ENCODE results near the gene FHOD3. TPM values are rescaled to one million over a fixed set of nuclear protein-coding genes. Genes with fewer than 3 reads are reported as not detected.

Gene FHOD3
- total RNA-seq, 2 donors from 2014 or later, result 66.0 to 114 TPM

DNA sequence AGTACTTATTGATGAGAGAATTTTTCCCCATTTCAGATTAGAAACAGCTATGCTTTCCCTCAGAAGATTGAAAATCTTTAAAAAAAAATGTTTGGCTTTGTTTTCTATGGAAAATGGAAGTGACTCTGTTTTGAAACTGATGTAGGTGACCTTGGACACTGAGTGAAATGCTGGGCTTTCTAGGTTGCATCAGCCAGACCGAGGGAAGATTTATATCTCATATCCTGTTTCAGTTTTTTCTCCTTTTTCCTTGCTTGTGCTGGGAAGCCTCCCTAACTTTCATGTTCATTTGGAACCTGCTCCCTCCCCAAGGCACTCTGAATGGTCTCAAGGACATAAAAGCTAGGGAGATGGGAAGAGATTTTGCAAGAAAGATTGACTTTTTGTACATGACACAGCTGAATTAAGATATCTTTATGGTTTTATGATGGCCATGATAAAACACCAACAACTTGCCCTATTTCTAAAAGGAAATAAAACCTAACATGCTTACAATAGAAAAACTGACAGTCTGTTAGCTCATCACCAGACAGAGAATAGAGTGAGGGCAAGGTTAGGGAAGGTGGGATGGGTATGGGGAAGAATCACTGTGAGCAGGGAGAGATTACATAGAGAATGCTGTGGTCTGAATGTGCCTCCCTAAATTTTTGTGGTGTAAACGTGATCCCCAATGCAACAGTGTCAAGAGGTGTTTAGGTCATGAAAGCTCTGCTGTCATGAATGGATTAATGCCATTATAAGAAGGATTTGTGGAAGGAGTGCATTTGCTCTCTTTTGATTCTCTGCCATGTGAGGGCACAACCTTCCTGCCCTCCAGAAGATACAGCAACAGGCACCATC is 281.6 kb downstream of the FHOD3 start:
- H3K9me3 ChIP-seq, result no peaks in the 10 kb centered on the region
- TF ChIP-seq, protein P1, sequence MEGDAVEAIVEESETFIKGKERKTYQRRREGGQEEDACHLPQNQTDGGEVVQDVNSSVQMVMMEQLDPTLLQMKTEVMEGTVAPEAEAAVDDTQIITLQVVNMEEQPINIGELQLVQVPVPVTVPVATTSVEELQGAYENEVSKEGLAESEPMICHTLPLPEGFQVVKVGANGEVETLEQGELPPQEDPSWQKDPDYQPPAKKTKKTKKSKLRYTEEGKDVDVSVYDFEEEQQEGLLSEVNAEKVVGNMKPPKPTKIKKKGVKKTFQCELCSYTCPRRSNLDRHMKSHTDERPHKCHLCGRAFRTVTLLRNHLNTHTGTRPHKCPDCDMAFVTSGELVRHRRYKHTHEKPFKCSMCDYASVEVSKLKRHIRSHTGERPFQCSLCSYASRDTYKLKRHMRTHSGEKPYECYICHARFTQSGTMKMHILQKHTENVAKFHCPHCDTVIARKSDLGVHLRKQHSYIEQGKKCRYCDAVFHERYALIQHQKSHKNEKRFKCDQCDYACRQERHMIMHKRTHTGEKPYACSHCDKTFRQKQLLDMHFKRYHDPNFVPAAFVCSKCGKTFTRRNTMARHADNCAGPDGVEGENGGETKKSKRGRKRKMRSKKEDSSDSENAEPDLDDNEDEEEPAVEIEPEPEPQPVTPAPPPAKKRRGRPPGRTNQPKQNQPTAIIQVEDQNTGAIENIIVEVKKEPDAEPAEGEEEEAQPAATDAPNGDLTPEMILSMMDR (IDR thresholded peaks at IDR 0.05), result no peak
- no peak for DNase-seq (ENCODE audit: low spot score)
- no peaks in the 10 kb centered on the region for H3K36me3 ChIP-seq
- peak overlapping the region in 1 of 2 donors; percentile 80 for H3K27ac ChIP-seq
- H3K27me3 ChIP-seq, result no peaks in the 10 kb centered on the region
- H3K4me3 ChIP-seq, result no peak overlapping the region
- H3K4me1 ChIP-seq, result peaks cover 0 to 13% of the 10 kb centered on the region in 2 donors

DNA sequence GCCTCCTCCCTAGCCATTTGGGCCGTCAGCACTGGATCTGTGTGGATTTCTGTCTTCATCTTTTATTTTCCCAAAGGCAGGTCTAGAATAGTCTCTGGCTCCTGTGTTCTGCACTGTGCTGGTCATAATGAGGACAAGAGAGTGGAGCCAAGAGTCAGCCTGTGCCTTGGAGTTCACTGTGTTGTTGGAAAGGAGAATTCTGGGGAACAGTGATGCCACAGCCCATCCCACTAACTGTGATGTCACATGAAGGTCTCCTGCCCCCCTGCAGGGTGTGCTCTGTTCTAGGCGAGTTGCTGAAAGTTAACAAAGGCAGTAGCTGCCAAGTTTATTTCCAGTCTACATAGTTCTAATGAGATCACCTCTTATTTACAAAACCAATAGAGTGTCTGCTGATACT is 282.8 kb downstream of the FHOD3 start:
- peak overlapping the region; percentile 64 to 80 for H3K27ac ChIP-seq
- H3K9me3 ChIP-seq, result no peaks in the 10 kb centered on the region
- DNase-seq (ENCODE audit: low spot score), result peak; percentile 64
- TF ChIP-seq, protein P1 (IDR thresholded peaks at IDR 0.05), result no peak
- H3K27me3 ChIP-seq, result no peaks in the 10 kb centered on the region
- no peak overlapping the region for H3K4me3 ChIP-seq
- no peaks in the 10 kb centered on the region for H3K36me3 ChIP-seq
- H3K4me1 ChIP-seq, result peaks cover 0 to 13% of the 10 kb centered on the region in 2 donors

DNA sequence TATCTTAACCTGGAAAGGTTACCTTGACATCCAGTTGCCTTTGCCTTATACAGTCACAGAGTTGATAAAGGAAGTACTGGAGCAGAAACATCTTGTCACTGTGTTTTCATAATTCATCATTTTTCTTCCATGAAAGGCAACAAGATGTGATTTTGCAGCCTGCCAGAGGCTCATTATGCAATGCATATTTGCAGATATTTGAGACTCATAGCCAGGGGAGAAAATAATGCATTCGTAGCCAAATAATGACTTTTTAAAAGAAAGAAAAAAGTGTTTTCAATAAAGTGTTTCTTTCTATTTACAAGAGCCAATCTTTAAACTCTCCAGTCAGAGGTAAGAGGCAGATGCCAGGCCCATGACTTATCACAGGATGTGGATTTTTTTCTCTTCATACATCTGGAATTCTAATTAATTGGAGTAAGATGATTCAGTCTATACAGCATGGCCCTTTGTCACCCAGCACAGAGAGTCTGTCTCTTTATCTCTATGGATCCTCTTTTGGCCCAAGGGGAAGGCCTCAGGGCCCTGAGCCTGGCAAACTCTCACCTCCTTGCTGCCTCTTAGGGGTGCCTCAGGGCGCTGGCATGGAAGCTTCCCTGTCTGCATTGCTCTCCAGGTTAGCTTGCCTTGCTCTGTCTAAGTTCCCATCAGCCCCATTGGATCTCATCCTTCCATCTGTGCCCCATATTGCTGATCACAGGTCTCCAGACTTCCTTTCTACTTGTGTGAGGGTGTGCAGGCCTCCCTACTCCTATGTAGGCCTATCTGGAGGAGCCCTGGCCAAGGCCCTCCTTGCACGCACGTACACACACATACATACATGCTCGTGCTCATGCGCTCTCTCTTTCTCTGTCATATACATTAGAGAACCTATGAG is 283.6 kb downstream of the FHOD3 start:
- peak; percentile 51 for DNase-seq (ENCODE audit: low spot score)
- TF ChIP-seq, protein P1 (IDR thresholded peaks at IDR 0.05), result no peak

DNA sequence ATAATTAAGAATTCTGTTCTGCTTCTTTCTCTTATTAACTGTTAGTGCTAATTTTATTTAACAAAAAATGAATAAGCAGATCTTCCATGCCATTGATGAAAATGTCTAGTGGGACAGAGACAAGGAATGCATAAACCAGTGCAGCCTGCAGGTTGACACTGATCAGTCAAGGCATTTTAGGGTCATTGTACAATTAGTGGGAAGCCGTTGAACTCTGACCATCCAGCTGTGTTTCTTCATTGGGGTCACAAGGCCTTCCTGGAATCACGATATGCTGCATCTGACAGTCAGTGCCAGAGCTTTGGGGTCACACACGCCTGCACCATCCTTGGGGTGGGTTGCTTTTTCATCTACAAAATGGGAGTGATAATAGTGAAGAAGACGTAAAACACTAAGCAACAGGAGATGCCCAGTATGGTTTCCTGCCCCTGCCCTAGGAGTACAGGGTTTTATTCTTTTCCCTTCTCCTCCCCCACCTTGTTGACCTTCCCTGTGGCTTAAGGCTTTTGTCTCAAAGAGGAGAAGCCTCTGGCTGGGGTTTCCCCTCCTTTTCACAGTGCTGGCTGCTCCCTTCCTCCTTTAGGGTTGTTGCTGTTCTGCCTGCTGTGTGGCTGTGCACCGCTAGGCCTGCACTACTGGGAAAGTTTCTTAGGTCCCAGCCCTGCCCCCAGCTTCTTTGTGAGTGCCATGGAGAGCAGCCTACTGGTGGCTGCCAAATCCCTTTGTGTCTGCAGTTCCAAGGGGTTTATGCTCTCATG is 285.7 kb downstream of the FHOD3 start:
- peak; percentile 36 for DNase-seq (ENCODE audit: low spot score)
- no peak overlapping the region for H3K4me3 ChIP-seq
- H3K27me3 ChIP-seq, result no peaks in the 10 kb centered on the region
- no peaks in the 10 kb centered on the region for H3K36me3 ChIP-seq
- TF ChIP-seq, protein P1 (IDR thresholded peaks at IDR 0.05), result no peak
- peaks cover 0 to 13% of the 10 kb centered on the region in 2 donors for H3K4me1 ChIP-seq
- H3K27ac ChIP-seq, result no peak overlapping the region
- no peaks in the 10 kb centered on the region for H3K9me3 ChIP-seq

More for the DNA sequence above, 283.6 kb downstream of the FHOD3 start:
- H3K27ac ChIP-seq, result peak overlapping the region; percentile 64 to 80
- peaks cover 0 to 13% of the 10 kb centered on the region in 2 donors for H3K4me1 ChIP-seq
- no peaks in the 10 kb centered on the region for H3K9me3 ChIP-seq
- no peaks in the 10 kb centered on the region for H3K27me3 ChIP-seq
- H3K36me3 ChIP-seq, result no peaks in the 10 kb centered on the region
- no peak overlapping the region for H3K4me3 ChIP-seq

DNA sequence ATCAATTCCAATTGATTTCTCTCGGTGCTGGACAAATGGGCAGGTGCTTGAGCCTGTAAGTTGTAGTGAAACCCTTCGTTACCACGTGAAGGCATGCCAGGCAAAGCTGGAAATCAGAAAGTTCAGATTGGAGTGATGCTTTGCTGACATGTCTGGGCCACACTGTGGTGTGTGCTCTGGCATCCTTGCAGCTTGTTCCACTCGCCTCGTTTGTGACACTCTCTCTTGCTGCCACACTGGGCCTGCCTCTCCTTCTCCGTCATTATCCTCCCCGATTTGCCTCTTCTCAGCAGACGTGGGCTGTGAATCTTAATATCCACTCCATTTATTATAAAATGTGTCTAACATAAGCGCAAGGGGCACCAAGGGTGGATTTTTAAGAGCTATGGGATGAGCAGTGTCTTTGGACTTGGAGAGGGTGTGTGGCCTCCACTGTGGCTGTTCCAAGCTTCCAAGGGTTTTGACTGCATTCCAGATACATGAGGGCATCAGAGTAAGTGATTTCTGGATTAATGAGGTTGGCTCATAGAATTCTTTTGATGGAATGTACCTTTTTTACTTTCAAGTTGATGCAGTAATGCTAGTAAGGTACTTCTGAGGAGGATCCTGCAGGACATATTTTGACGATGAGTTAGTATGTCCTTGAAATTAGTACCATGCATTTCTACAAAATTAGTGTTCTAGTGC is 292.5 kb downstream of the FHOD3 start:
- TF ChIP-seq, protein P1 (IDR thresholded peaks at IDR 0.05), result no peak
- Histone ChIP-seq H3K36me3 (no peaks in the 10 kb centered on the region), H3K27me3 (no peaks in the 10 kb centered on the region), H3K27ac (no peak overlapping the region), H3K4me3 (no peak overlapping the region), H3K4me1 (no peaks in the 10 kb centered on the region), H3K9me3 (no peaks in the 10 kb centered on the region)
- DNase-seq (ENCODE audit: low spot score), result peak; percentile 13

All from right atrium auricular region (tissue), 2 donors.